Right cardiac atrium (tissue), 5 donors: ENCODE results near the gene KLHL13. TPM values are rescaled to one million over a fixed set of nuclear protein-coding genes. Genes with fewer than 3 reads are reported as not detected.
"Not testable (repeated sequence)": the region's sequence is repeated elsewhere in the genome, so short reads cannot be mapped to it uniquely, and the experiment has no call there.

Experiments
- ATAC-seq, 2 donors: fragments of 200-7000 bp; cut with Tn5 transposase; one replicate each; pipeline versions ENCODE4 v1.8.0 to v1.9.1; 2020; ENCODE audit warnings: moderate library complexity in 2 of 2, mild to moderate bottlenecking in 1 of 2
- DNase-seq, 3 donors: peaks; one replicate each; pipeline ENCODE4 v3.0.0-alpha.2; 2020
- H3K27ac ChIP-seq: one replicate; pipeline ENCODE4 v1.5.1; 2013; ENCODE audit warnings: mild to moderate bottlenecking, low read length, control low read depth, moderate library complexity
- H3K27me3 ChIP-seq: one replicate; pipeline ENCODE4 v1.6.1; 2013; ENCODE audit not compliant: control insufficient read depth, insufficient read depth
- H3K4me1 ChIP-seq: one replicate; pipeline ENCODE4 v1.6.1; 2013; ENCODE audit warnings: low read length; ENCODE audit not compliant: control insufficient read depth, insufficient read depth
- H3K4me3 ChIP-seq: one replicate; pipeline ENCODE4 v1.5.1; 2013; ENCODE audit warnings: low read length, control low read depth
- H3K9me3 ChIP-seq: one replicate; pipeline ENCODE4 v1.6.1; 2013; ENCODE audit warnings: low read length; ENCODE audit not compliant: control insufficient read depth
- WGBS: extraction: QIAGEN DNeasy Blood & Tissue Kit; methylation state at CpG from one replicate; pipeline ENCODE4 v1.1.7; 2013; 5-methylcytosine and 5-hydroxymethylcytosine counted together
- intact Hi-C, 4 donors: fragments of 100-400 bp; cut with DNase I; formaldehyde crosslinking; loops; one replicate each; pipeline versions ENCODE4 v1.11.0 to v1.14.0; 2022 to 2023
- polyA plus RNA-seq: library from polyadenylated mRNA; stranded (reverse); fragments of 200-250 nt; gene quantifications from one replicate; pipeline ENCODE4 v1.2.3, GENCODE V29; 2013
- total RNA-seq, 4 donors: library from RNA; stranded (reverse); fragmentation: NEBNext Ultra II Directional; extraction: Animal tissue kit (Norgen Biotek cat#: 25700); gene quantifications; one replicate each; pipeline ENCODE4 v1.2.1, GENCODE V29; 2021
- donor health status: healthy with polysubstance abuse.
- donor health status: DM: no; HTN: yes; CAD: no.
- donor health status: DM: no; HTN: no; CAD: no.
- donor health status: DM: no; HTN: yes; CAD: no; lungs with severe emphysema.
- donor health status: DM: yes; HTN: yes; CAD: no.

Gene KLHL13
- total and polyA plus RNA-seq, 5 donors, result 4.0 to 13.1 (median 6.5) TPM

DNA sequence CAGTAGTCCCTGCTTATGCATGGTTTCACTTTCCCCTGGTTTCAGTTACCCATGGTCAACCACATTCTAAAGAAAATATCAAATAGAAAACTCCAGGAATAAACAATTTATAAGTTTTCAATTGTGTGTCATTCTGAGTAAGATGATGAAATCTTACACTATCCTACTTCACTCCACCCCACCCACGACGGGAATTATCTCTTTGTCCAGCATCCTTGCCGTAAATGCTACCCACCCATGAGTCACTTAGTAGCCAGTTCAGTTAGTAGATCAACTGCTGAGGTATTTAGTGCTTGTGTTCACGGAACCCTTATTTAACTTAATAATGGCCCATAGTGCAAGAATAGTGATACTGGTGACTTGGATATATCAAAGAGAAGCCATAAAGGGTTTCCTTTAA is 91.4 kb downstream of the KLHL13 start:
- WGBS, result 88% methylated on average over 4 of the region's 4 CpGs
- Histone ChIP-seq H3K27me3 (no peaks in the 10 kb centered on the region), H3K4me1 (no peaks in the 10 kb centered on the region), H3K4me3 (no peak overlapping the region), H3K9me3 (no peaks in the 10 kb centered on the region), H3K27ac (no peak overlapping the region)
- no peak for DNase-seq
- intact Hi-C loops, result no loop called here
- ATAC-seq, result no peak

DNA sequence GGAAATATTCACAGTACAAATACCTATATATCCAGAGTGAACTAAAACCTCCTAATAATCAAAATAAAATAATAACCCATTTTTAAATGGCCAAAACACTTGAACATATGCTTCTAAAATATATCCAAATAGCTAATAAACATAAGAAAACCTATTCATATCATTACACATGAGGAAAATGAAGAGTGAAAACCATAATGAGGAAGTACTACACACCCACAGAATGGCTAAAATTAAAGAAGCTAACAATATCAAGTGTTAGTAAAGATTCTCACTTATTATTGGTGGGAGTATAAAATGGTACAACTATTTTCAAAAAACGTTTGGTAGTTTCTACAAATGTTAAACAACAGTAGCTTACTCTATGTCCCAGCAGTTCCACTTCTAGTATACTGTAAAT is 92.1 kb downstream of the KLHL13 start:
- Histone ChIP-seq H3K27me3 (no peaks in the 10 kb centered on the region), H3K4me1 (no peaks in the 10 kb centered on the region), H3K4me3 (no peak overlapping the region), H3K9me3 (no peaks in the 10 kb centered on the region), H3K27ac (no peak overlapping the region)
- intact Hi-C loops, result no loop called here
- ATAC-seq (no peak), DNase-seq (no peak)
- 36% methylated on average over 1 of the region's 1 CpG for WGBS

DNA sequence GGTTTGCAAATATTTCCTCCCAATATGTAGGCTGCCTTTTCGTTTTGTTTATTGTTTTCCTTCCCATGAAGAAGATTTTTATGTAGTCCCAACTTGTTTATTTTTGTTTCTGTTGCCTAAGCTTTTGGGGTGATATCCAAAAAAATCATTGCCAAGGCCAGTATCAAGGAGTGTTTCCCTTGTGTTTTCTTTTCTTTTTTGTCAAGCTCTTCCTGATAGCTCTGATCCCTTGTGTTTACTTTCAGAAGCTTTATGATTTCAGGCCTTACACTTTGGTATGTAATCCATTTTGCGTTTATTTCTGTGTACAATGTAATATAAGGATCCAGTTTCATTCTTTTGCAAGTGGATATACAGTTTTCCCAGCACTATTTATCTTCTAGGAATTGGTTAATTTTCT is 93.9 kb downstream of the KLHL13 start:
- DNase-seq, result no peak
- 54% methylated on average over 2 of the region's 2 CpGs for WGBS
- Histone ChIP-seq H3K27ac (no peak overlapping the region), H3K9me3 (no peaks in the 10 kb centered on the region), H3K4me1 (no peaks in the 10 kb centered on the region), H3K4me3 (no peak overlapping the region), H3K27me3 (no peaks in the 10 kb centered on the region)
- no peak for ATAC-seq
- intact Hi-C loops, result no loop called here

DNA sequence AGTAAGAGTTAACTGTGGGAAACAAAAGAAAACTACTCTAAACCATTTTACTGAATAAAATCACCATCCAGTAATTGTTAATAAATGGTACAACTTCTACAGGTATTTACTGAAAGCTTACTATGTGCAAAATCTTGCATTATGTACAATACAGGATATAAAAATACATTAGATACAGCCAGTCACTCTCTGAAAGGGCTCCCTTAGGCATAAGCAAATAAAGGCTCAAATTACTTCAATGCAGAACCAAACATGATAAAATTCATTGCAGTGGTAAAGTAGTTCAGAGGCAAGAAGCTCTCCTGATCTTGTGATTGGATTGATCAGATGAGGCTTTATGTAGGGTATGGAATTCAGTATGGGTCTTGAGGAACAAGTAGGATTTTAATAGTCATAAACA is 100.2 kb downstream of the KLHL13 start:
- intact Hi-C loops, result no loop called here

DNA sequence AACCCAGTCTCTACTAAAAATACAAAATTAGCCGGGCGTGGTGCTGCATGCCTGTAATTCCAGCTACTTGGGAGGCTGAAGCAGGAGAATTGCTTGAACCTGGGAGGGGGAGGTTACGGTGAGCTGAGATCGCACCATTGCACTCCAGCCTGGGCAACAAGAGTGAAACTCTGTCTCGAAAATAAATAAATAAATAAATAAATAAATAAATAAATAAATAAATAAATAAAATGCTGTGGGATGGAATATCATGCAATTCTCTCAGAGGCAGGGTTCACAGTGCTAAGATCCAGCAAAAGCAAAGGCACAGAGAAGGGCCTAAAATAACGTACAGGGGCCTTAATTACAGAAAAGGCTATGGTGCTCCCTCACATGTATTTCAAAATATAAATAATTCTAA is 114.2 kb downstream of the KLHL13 start:
- intact Hi-C loops, H3K9me3 ChIP-seq, DNase-seq, H3K27me3 ChIP-seq, H3K27ac ChIP-seq, H3K4me1 ChIP-seq, ATAC-seq, H3K4me3 ChIP-seq: not testable (repeated sequence)
- whole genome bisulfite sequencing, result over 99% methylated on average over 6 of the region's 6 CpGs

More for the DNA sequence above, 100.2 kb downstream of the KLHL13 start:
- Histone ChIP-seq H3K27me3 (no peaks in the 10 kb centered on the region), H3K9me3 (no peaks in the 10 kb centered on the region), H3K4me1 (no peaks in the 10 kb centered on the region), H3K27ac (no peak overlapping the region), H3K4me3 (no peak overlapping the region)
- DNase-seq (no peak), ATAC-seq (no peak)

DNA sequence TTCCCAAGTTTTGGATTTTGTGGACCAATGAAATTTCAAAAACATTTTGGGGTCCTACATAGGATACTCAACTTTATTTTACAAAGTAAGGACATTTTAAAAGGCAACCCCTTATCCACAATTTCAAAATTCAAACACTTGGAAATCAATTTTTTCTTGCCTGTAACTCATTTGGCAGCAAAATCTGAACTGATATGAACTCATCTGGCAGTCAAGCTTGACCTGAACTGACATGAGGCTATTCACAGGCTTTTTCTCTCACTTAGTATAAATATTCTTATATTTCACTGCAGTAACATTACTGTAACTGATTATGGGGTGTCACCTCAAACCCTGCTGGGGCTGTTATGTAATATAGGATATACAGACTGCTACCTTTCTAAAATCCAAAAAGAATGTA is 116.1 kb downstream of the KLHL13 start:
- Histone ChIP-seq H3K9me3 (no peaks in the 10 kb centered on the region), H3K27me3 (no peaks in the 10 kb centered on the region), H3K4me1 (no peaks in the 10 kb centered on the region), H3K27ac (no peak overlapping the region), H3K4me3 (no peak overlapping the region)
- no peak for ATAC-seq
- intact Hi-C loops, result no loop called here
- DNase-seq, result no peak

DNA sequence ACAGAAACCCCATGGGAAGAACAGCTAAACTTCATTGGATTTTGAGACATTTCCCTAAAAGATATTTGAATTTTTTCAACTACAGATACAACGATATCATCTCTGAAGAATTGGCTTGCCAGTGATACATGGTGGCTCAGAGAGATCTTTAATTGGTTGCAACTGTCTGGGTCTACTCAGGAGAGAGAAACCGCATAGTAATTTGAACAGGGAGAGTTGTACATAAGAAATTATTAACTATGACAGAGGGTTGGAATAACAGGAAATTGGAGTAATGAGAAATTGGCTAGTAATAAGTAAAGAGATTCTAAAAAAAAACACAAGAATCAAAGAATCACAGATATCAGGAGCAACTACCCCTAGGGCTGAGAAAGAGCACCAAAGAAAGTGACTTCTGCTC is 118.4 kb downstream of the KLHL13 start:
- ATAC-seq, result no peak
- Histone ChIP-seq H3K4me1 (no peaks in the 10 kb centered on the region), H3K27me3 (no peaks in the 10 kb centered on the region), H3K27ac (no peak overlapping the region), H3K4me3 (no peak overlapping the region), H3K9me3 (no peaks in the 10 kb centered on the region)
- WGBS, result 93% methylated on average over 2 of the region's 2 CpGs
- intact Hi-C loops, result no loop called here
- DNase-seq, result no peak

DNA sequence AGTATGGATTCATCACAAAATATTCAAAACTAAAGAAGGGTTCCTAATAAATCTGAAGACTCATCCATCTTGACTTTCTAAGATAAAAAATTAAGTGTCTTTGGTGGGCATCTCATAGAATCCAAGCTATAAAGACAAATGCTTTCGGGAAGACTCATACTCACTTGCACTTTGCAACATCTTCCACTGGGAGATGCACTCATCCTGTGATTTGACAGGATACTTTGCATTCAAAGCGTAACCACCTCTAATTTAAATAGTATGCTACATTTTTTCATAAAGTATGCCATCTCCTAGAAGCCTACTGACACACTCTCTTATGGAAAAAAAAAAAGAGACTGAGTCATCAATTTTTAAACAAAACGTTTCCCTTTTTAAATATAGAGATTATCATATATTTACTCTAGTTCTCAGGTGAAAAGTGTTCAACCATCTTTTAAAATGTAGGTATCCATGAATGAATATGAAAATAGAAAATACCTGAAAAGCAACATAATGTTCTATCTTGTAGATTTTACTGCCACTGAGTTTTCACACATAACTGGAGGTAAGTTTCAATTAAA is 119.6 kb downstream of the KLHL13 start:
- no peak overlapping the region for H3K27ac ChIP-seq
- ATAC-seq, result no peak
- no peaks in the 10 kb centered on the region for H3K9me3 ChIP-seq
- H3K4me1 ChIP-seq, result no peaks in the 10 kb centered on the region
- no peaks in the 10 kb centered on the region for H3K27me3 ChIP-seq
- H3K4me3 ChIP-seq, result no peak overlapping the region
- intact Hi-C loops, result no loop called here
- WGBS, result 47% methylated on average over 3 of the region's 3 CpGs
- no peak for DNase-seq

DNA sequence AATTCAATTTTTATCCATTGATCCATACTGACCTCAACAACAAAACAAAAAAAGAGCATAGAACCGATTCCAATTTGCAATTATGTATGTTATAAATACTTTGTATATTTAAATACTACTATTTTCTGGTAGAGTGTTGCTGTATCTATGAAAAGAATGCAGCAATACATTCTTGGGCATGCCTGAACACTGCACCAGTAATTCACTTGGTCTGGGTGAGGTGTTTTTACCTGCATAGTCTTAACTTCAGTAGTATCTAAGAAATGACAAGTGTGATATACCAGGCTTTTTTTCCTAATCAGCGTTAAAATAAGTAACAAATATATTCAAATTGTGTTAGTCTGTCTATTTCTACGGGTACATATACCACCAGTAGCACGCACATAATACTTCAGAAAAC is 120.2 kb downstream of the KLHL13 start:
- 86% methylated on average over 4 of the region's 4 CpGs for WGBS
- Histone ChIP-seq H3K4me1 (no peaks in the 10 kb centered on the region), H3K27me3 (no peaks in the 10 kb centered on the region), H3K9me3 (no peaks in the 10 kb centered on the region), H3K27ac (no peak overlapping the region), H3K4me3 (no peak overlapping the region)
- DNase-seq (no peak), ATAC-seq (no peak)
- intact Hi-C loops, result no loop called here

DNA sequence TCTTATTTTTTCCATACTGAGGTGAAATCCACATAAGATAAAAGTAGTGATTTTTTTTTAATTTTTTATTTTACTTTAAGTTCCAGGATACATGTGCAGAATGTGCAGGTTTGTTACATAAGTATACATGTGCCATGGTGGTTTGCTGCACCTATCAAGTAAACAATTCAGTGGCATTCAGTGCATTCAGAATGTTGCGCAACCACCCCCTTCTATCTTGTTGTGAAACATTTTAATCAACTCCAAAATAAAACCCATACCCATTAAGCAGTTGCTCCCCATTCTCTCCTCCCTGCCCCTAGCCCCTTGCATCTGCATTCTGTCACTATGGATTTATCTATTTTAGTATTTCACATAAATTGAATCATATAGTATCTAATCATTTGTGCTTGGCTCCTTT is 121.2 kb downstream of the KLHL13 start:
- no peak for ATAC-seq
- no peak overlapping the region for H3K27ac ChIP-seq
- H3K4me1 ChIP-seq, result no peaks in the 10 kb centered on the region
- intact Hi-C loops, result no loop called here
- 100% methylated on average over 1 of the region's 1 CpG for WGBS
- H3K4me3 ChIP-seq, result no peak overlapping the region
- no peak for DNase-seq
- H3K9me3 ChIP-seq, result no peaks in the 10 kb centered on the region
- H3K27me3 ChIP-seq, result no peaks in the 10 kb centered on the region

DNA sequence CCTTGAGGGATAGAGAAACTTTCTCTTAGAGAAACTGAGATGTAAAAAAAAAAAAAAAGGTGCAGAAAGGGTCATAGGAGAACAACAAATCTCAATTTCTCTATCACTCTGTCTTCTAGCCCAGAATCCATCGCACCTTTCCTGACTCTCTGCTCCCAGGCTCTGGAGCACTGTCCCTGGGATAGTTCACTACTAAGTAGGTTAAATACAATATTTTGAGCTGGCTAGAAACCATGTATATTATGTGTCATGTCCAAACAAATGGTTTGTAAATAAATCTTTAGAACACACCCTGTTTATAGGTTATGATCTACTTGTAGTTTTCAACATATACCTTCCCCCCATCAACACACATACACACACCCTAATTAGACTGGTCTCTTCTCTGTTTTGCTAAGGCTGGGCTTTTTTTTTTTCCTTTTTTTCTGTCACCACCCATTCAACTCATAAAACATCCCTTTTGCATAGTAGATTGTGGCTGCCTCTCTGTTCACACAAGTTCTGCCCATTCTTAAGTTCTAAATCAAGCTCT is 124.4 kb downstream of the KLHL13 start:
- H3K4me1 ChIP-seq, result no peaks in the 10 kb centered on the region
- H3K27me3 ChIP-seq, result no peaks in the 10 kb centered on the region
- WGBS, result 65% methylated on average over 1 of the region's 1 CpG
- DNase-seq (no peak), ATAC-seq (no peak)
- no peaks in the 10 kb centered on the region for H3K9me3 ChIP-seq
- no peak overlapping the region for H3K4me3 ChIP-seq
- no peak overlapping the region for H3K27ac ChIP-seq
- intact Hi-C loops, result no loop called here

DNA sequence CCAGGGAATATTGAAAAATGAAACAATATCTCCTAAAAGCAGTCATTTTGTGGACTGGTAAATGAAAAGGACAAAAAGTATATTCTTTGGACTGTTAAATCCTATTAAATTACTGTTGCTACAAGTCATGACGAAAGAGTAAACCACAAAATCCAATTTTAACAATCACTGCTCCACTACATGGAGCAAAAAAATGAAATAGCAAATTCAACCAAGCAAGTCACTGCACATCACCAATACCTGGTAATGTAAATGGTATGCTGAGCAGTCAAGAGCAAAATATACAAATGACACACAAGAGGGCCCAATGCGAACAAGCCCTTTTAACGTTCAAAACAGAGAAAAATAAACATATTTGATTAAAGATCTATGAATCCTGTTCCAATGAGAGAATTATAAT is 126.2 kb downstream of the KLHL13 start:
- Histone ChIP-seq H3K4me1 (no peaks in the 10 kb centered on the region), H3K27ac (no peak overlapping the region), H3K27me3 (no peaks in the 10 kb centered on the region), H3K4me3 (no peak overlapping the region), H3K9me3 (no peaks in the 10 kb centered on the region)
- WGBS, result 88% methylated on average over 3 of the region's 3 CpGs
- ATAC-seq (no peak), DNase-seq (no peak)
- intact Hi-C loops, result no loop called here
